Measurements from ENCODE around the gene BRSK1. TPM values are rescaled to one million over a fixed set of nuclear protein-coding genes. Genes with fewer than 3 reads are reported as not detected.

BRSK1 gene
- total and polyA plus RNA-seq, 3 donors from 2014 or later = 12.8 to 20.7 (median 14.9) TPM

- Histone ChIP-seq H3K4me3 (no peak overlapping the region), H3K36me3 (ENCODE audit: low read depth, missing control alignments) (no peaks in the 10 kb centered on the region), H3K4me1 (peaks cover 4% of the 10 kb centered on the region), H3K27ac (no peak overlapping the region), H3K9me3 (no peaks in the 10 kb centered on the region), H3K27me3 (no peaks in the 10 kb centered on the region)
- no peak for DNase-seq
- WGBS, 2 donors = 85 to 88% methylated on average over 11 of the region's 11 CpGs
- TF ChIP-seq CTCF (IDR thresholded peaks at IDR 0.05) (no peak), POLR2A (IDR thresholded peaks at IDR 0.05) (no peak)
- intact Hi-C loops (cut with DNase I; ENCODE audit: low total_unique reads) = no loop called here
These were observed 50.1 kb downstream of the BRSK1 start for GRCh38 chr19:55333870-55334269.

DNA sequence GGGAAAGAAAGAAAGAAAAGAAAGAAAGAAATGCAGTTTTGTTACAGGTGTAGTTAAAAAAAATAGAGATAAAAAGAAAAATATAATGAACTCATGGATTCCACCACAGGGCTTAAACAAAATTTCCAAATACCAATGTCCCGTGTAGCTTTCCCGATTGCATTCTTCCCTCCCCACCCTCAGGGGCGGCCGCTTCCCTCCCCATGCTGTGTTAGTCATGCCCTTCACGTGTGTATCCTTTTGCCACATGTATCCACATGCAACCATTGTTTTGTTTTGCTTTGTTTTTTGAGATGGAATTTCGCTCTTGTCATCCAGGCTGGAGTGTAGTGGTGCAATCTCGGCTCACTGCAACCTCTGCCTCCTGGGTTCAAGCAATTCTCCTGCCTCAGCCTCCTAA is 52.3 kb downstream of the BRSK1 start:
- DNase-seq = no peak
- no peak overlapping the region for H3K27ac ChIP-seq
- no peak overlapping the region for H3K4me3 ChIP-seq
- WGBS, 2 donors = 82 to 83% methylated on average over 7 of the region's 7 CpGs
- H3K27me3 ChIP-seq = no peaks in the 10 kb centered on the region
- peaks cover 13% of the 10 kb centered on the region for H3K4me1 ChIP-seq
- H3K36me3 ChIP-seq (ENCODE audit: low read depth, missing control alignments) = no peaks in the 10 kb centered on the region
- no peaks in the 10 kb centered on the region for H3K9me3 ChIP-seq
- no peak for TF ChIP-seq CTCF (IDR thresholded peaks at IDR 0.05)
- TF ChIP-seq POLR2A (IDR thresholded peaks at IDR 0.05) = no peak
- intact Hi-C loops (cut with DNase I; ENCODE audit: low total_unique reads) = no loop called here

GRCh38 chr19:55339105-55339888 is 55.5 kb downstream of the BRSK1 start, which contains the start of gene KMT5C:
TSS of gene KMT5C (plus strand) at chr19:55339876. CDS start at chr19:55341937, 2,061 bp downstream.
- intact Hi-C loops (cut with DNase I; ENCODE audit: low total_unique reads) = no loop called here

GRCh38 chr19:55339889-55340783 is 56.3 kb downstream of the BRSK1 start:
- no peak for DNase-seq
- Histone ChIP-seq H3K4me1 (peaks cover 20% of the 10 kb centered on the region), H3K36me3 (ENCODE audit: low read depth, missing control alignments) (no peaks in the 10 kb centered on the region), H3K27ac (peak overlapping the region; percentile 90), H3K4me3 (peak overlapping the region; percentile 73 to 75), H3K27me3 (no peaks in the 10 kb centered on the region), H3K9me3 (no peaks in the 10 kb centered on the region)
- no peak for TF ChIP-seq POLR2A (IDR thresholded peaks at IDR 0.05)
- no peak for TF ChIP-seq CTCF (IDR thresholded peaks at IDR 0.05)
- 1 to 2% methylated on average over 25 to 44 of the region's 44 CpGs for WGBS, 2 donors
- intact Hi-C loops (cut with DNase I; ENCODE audit: low total_unique reads) = loop anchor here (5.0 kb wide), 1 partner anchor 42 kb away; the partner anchor contains the start of gene TMEM238

More at GRCh38 chr19:55339105-55339888, 55.5 kb downstream of the BRSK1 start, which contains the start of gene KMT5C:
- H3K27me3 ChIP-seq = no peaks in the 10 kb centered on the region
- peak within 1 kb of the TSS; percentile 90 for H3K27ac ChIP-seq
- peak within 1 kb of the TSS; percentile 73 to 75 for H3K4me3 ChIP-seq
- 0% methylated on average over 29 to 63 of the region's 63 CpGs for WGBS, 2 donors
- DNase-seq = peak; percentile 100
- TF ChIP-seq CTCF (IDR thresholded peaks at IDR 0.05) (peak in 2 of 3 experiments; percentile 42 to 64), POLR2A (IDR thresholded peaks at IDR 0.05) (peak; percentile 89)
- no peaks in the 10 kb centered on the region for H3K36me3 ChIP-seq (ENCODE audit: low read depth, missing control alignments)
- no peaks in the 10 kb centered on the region for H3K9me3 ChIP-seq
- peaks cover 20% of the 10 kb centered on the region for H3K4me1 ChIP-seq

Measured in testis (tissue), 3 donors.